SH-SY5Y (cell line): Measurements from ENCODE around the gene PLCL2.

ENCODE experiments used
- GATA2 ChIP-seq: IDR thresholded peaks from 2 replicates; pipeline ENCODE4 v1.6.1; 2011; ENCODE audit warnings: mild to moderate bottlenecking, low read depth, low read length
- GATA3 ChIP-seq: IDR thresholded peaks from 2 replicates; pipeline ENCODE4 v1.6.1; 2011; ENCODE audit warnings: low read depth, mild to moderate bottlenecking, low read length, moderate library complexity

GRCh38 chr3:17035966-17036365, 151.2 kb downstream of the PLCL2 start:
- TF ChIP-seq GATA2 (no peak), GATA3 (no peak)
